HepG2 (cell line): ENCODE measurements around the gene CLCNKA. TPM values are rescaled to one million over a fixed set of nuclear protein-coding genes. Genes with fewer than 3 reads are reported as not detected.

Experiments used
- ATAC-seq: fragments of 200-7000 bp; cut with Tn5 transposase; 3 replicates; pipeline ENCODE4 v1.9.1; 2020; ENCODE audit warnings: mild to moderate bottlenecking, moderate library complexity
- BruUV-seq: library from RNA; stranded (reverse); fragments of 400-500 nt; replicated peaks from 2 replicates; lab custom pipeline; 2021; lab: Mats Ljungman, UMichigan
- CTCF ChIA-PET: fragments of 300-600 bp; formaldehyde crosslinking; extraction: SDS; loops from one replicate; lab custom pipeline; 2021; ENCODE audit warnings: low total read pairs, inconsistent platforms, low intra/inter-chr PET ratio; lab: Yijun Ruan, JAX
- POLR2A ChIA-PET: fragments of 350-600 bp; sonication (Branson Sonifier 250); formaldehyde crosslinking; loops from one replicate; lab custom pipeline; 2020; ENCODE audit warnings: antibody characterized with exemption, inconsistent platforms; lab: Yijun Ruan, JAX
- DNase-seq: peaks from one replicate; pipeline ENCODE4 v3.0.0-alpha.2; 2015; ENCODE audit warnings: low spot score
- FAIRE-seq: peaks from 3 replicates; lab custom pipeline; 2011; peaks lifted over from hg19 to GRCh38; lab: Jason Lieb, UNC
- H2AFZ ChIP-seq: one replicate; pipeline ENCODE4 v1.6.1; 2011; ENCODE audit warnings: low read length, inconsistent platforms
- H3K27ac ChIP-seq: fragments of 300-600 bp; 3 replicates; pipeline ENCODE4 v1.8.0; 2011; ENCODE audit warnings: mixed run types, mild to moderate bottlenecking, mixed read lengths, low read length, inconsistent platforms; ENCODE audit not compliant: insufficient read depth; ENCODE audit errors: extremely low read length
- H3K27me3 ChIP-seq, 2 experiments: fragments of 200-600 bp in 1 of 2; 2 replicates in 1 of 2; 3 replicates in 1 of 2; pipeline versions ENCODE4 v1.6.0 to v1.8.0; 2011; ENCODE audit warnings: low read length in 2 of 2, mild to moderate bottlenecking in 2 of 2, moderate library complexity in 2 of 2, inconsistent platforms in 1 of 2; ENCODE audit not compliant: insufficient read depth in 2 of 2, control insufficient read depth in 1 of 2
- H3K36me3 ChIP-seq, 2 experiments: fragments of 200-600 bp in 1 of 2; replicated peaks in 1 of 2; 2 replicates in 1 of 2; 3 replicates in 1 of 2; pipeline versions ENCODE4 v1.5.1 to v1.8.0; 2011; ENCODE audit warnings: low read length in 2 of 2, inconsistent platforms in 1 of 2; ENCODE audit not compliant: insufficient read depth in 2 of 2, control insufficient read depth in 1 of 2
- H3K4me1 ChIP-seq: 2 replicates; pipeline ENCODE4 v1.5.1; 2012; ENCODE audit warnings: low read length, inconsistent platforms; ENCODE audit not compliant: insufficient read depth
- H3K4me2 ChIP-seq: 2 replicates; pipeline ENCODE4 v1.6.0; 2011; ENCODE audit warnings: low read depth, low read length, inconsistent platforms
- H3K4me3 ChIP-seq, 3 experiments: fragments of 200-600 bp in 1 of 3; sonication (generic), shearing (Covaris generic) in 1 of 3; replicated peaks in 1 of 3; 2 replicates each; pipeline ENCODE4 v1.5.1; 2011 to 2016; ENCODE audit warnings: low read length in 3 of 3, inconsistent platforms in 2 of 3, low read depth in 2 of 3, mild to moderate bottlenecking in 2 of 3, control low read depth in 1 of 3, mixed read lengths in 1 of 3; ENCODE audit not compliant: insufficient read depth in 1 of 3
- H3K79me2 ChIP-seq: one replicate; pipeline ENCODE4 v1.6.1; 2011; ENCODE audit warnings: low read length, inconsistent platforms; ENCODE audit not compliant: insufficient read depth
- H3K9ac ChIP-seq: 2 replicates; pipeline ENCODE4 v1.6.0; 2011; ENCODE audit warnings: mild to moderate bottlenecking, low read depth, low read length, inconsistent platforms; ENCODE audit not compliant: insufficient read depth
- H3K9me3 ChIP-seq: 2 replicates; pipeline ENCODE4 v1.5.1; 2012; ENCODE audit warnings: mild to moderate bottlenecking, low read length
- H4K20me1 ChIP-seq: 2 replicates; pipeline ENCODE4 v1.6.0; 2011; ENCODE audit warnings: inconsistent platforms, mild to moderate bottlenecking, low read length, moderate library complexity; ENCODE audit not compliant: insufficient read depth
- BRD4 ChIP-seq: sonication (generic); formaldehyde crosslinking; IDR thresholded peaks from 2 replicates; pipeline ENCODE4 v1.4.0; 2020; ENCODE audit warnings: missing genetic modification reagents
- CCDC6 ChIP-seq: sonication (generic); formaldehyde crosslinking; IDR thresholded peaks from 2 replicates; pipeline ENCODE4 v1.8.1; 2022; ENCODE audit warnings: mild to moderate bottlenecking, missing genetic modification reagents, moderate library complexity
- ELF4 ChIP-seq: sonication (generic); formaldehyde crosslinking; IDR thresholded peaks from 2 replicates; pipeline ENCODE4 v1.5.0; 2020; ENCODE audit warnings: missing genetic modification reagents, mild to moderate bottlenecking, moderate library complexity, borderline replicate concordance
- FOXM1 ChIP-seq: sonication (generic); formaldehyde crosslinking; IDR thresholded peaks from 2 replicates; pipeline ENCODE4 v1.5.0; 2020; ENCODE audit warnings: missing genetic modification reagents
- HMGA1 ChIP-seq: sonication (generic); formaldehyde crosslinking; conservative IDR thresholded peaks from 2 replicates; pipeline ENCODE4 v1.4.0; 2020; ENCODE audit warnings: missing genetic modification reagents
- HOXA3 ChIP-seq: sonication (generic); formaldehyde crosslinking; IDR thresholded peaks from 2 replicates; pipeline ENCODE4 v1.5.0; 2020; ENCODE audit warnings: missing genetic modification reagents
- IKZF4 ChIP-seq: sonication (generic); formaldehyde crosslinking; IDR thresholded peaks from 2 replicates; pipeline ENCODE4 v1.5.1; 2020; ENCODE audit warnings: borderline replicate concordance, mild to moderate bottlenecking, low read depth, missing genetic modification reagents; ENCODE audit errors: not compliant biosample characterization
- JUND ChIP-seq: sonication (generic); formaldehyde crosslinking; IDR thresholded peaks from 2 replicates; pipeline ENCODE4 v1.8.0; 2022; ENCODE audit warnings: mild to moderate bottlenecking, missing genetic modification reagents
- KDM2A ChIP-seq: sonication (generic); formaldehyde crosslinking; IDR thresholded peaks from 2 replicates; pipeline ENCODE4 v1.4.0; 2020; ENCODE audit warnings: low read depth, missing genetic modification reagents, borderline replicate concordance
- PITX1 ChIP-seq: sonication (generic); formaldehyde crosslinking; IDR thresholded peaks from 2 replicates; pipeline ENCODE4 v1.5.1; 2020; ENCODE audit warnings: mild to moderate bottlenecking, missing genetic modification reagents
- PLRG1 ChIP-seq: fragments of 450-650 bp; conservative IDR thresholded peaks from 2 replicates; pipeline ENCODE4 v1.6.1; 2016
- POGZ ChIP-seq: sonication (generic); formaldehyde crosslinking; IDR thresholded peaks from 2 replicates; pipeline ENCODE4 v1.4.0; 2020; ENCODE audit warnings: mild to moderate bottlenecking, missing genetic modification reagents
- RBFOX2 ChIP-seq: fragments of 200-400 bp; formaldehyde crosslinking; IDR thresholded peaks from 2 replicates; pipeline ENCODE4 v1.6.1; 2017; ENCODE audit warnings: low read depth, mild to moderate bottlenecking, low read length
- REXO4 ChIP-seq: sonication (generic); formaldehyde crosslinking; IDR thresholded peaks from 2 replicates; pipeline ENCODE4 v1.8.0; 2022; ENCODE audit warnings: missing genetic modification reagents, mild to moderate bottlenecking, borderline replicate concordance
- SAFB2 ChIP-seq: sonication (generic); formaldehyde crosslinking; IDR thresholded peaks from 2 replicates; pipeline ENCODE4 v1.5.1; 2020; ENCODE audit warnings: missing genetic modification reagents, low read depth, mild to moderate bottlenecking, borderline replicate concordance
- SMAD1 ChIP-seq: sonication (generic); formaldehyde crosslinking; IDR thresholded peaks from 2 replicates; pipeline ENCODE4 v1.4.0; 2020; ENCODE audit warnings: missing genetic modification reagents, low read depth, mild to moderate bottlenecking, borderline replicate concordance
- TEAD3 ChIP-seq: optimal IDR thresholded peaks from 2 replicates; pipeline ENCODE3; 2016; ENCODE audit warnings: borderline replicate concordance
- ZFP36 ChIP-seq: fragments of 150-350 bp; IDR thresholded peaks from 2 replicates; pipeline ENCODE4 v1.6.1; 2018; ENCODE audit warnings: borderline replicate concordance, low read length, low read depth; ENCODE audit not compliant: partially characterized antibody
- ZNF160 ChIP-seq: sonication (generic); formaldehyde crosslinking; IDR thresholded peaks from 2 replicates; pipeline ENCODE4 v1.8.0; 2022; ENCODE audit warnings: mild to moderate bottlenecking, inconsistent platforms, missing genetic modification reagents
- ZNF556 ChIP-seq: sonication (generic); formaldehyde crosslinking; IDR thresholded peaks from 2 replicates; pipeline ENCODE4 v1.4.0; 2020; ENCODE audit warnings: mild to moderate bottlenecking, missing genetic modification reagents, borderline replicate concordance
- ZNF569 ChIP-seq: sonication (generic); formaldehyde crosslinking; IDR thresholded peaks from 2 replicates; pipeline ENCODE4 v1.5.0; 2020; ENCODE audit warnings: mild to moderate bottlenecking, missing genetic modification reagents, moderate library complexity, borderline replicate concordance
- ZNF572 ChIP-seq: sonication (generic); formaldehyde crosslinking; IDR thresholded peaks from 2 replicates; pipeline ENCODE4 v1.5.1; 2020; ENCODE audit warnings: mild to moderate bottlenecking, missing genetic modification reagents
- ZNF674 ChIP-seq: sonication (generic); formaldehyde crosslinking; IDR thresholded peaks from 2 replicates; pipeline ENCODE4 v1.5.0; 2020; ENCODE audit warnings: low read depth, mild to moderate bottlenecking, missing genetic modification reagents
- ZNF747 ChIP-seq: sonication (generic); formaldehyde crosslinking; IDR thresholded peaks from 2 replicates; pipeline ENCODE4 v1.8.1; 2023; ENCODE audit warnings: missing genetic modification reagents, mild to moderate bottlenecking, borderline replicate concordance
- ZNF766 ChIP-seq: sonication (generic); formaldehyde crosslinking; IDR thresholded peaks from 2 replicates; pipeline ENCODE4 v1.5.0; 2020; ENCODE audit warnings: missing genetic modification reagents, borderline replicate concordance
- ZNF768 ChIP-seq: sonication (generic); formaldehyde crosslinking; IDR thresholded peaks from 2 replicates; pipeline ENCODE4 v1.4.0; 2020; ENCODE audit warnings: missing genetic modification reagents
- ZNF777 ChIP-seq: sonication (generic); formaldehyde crosslinking; IDR thresholded peaks from 2 replicates; pipeline ENCODE4 v1.4.0; 2020; ENCODE audit warnings: missing genetic modification reagents
- WGBS: methylation state at CpG from one replicate; pipeline ENCODE4 v1.1.6; 2017; ENCODE audit warnings: low lambda C conversion rate; 5-methylcytosine and 5-hydroxymethylcytosine counted together
- in situ Hi-C: cut with HindIII; loops from 2 replicates; pipeline ENCODE4 v1.10.0; 2017; ENCODE audit warnings: low pct_unique_long_range_greater_than_20kb; ENCODE audit not compliant: extremely low pct_ligation_motif_present
- intact Hi-C: fragments of 100-400 bp; cut with micrococcal nuclease; formaldehyde crosslinking; loops from one replicate; pipeline ENCODE4 v1.10.0; 2022; ENCODE audit not compliant: unreplicated experiment
- polyA plus RNA-seq, 8 experiments: library from polyadenylated mRNA; depleted of rRNA in 3 of 8; stranded (reverse) in 7 of 8; unstranded in 1 of 8; fragments of >200 nt; fragmentation: Illumina TruSeq in 4 of 8; extraction: Trizol in 4 of 8; gene quantifications; 2 replicates each; pipeline versions ENCODE4 v1.2.1 to v1.2.3, GENCODE V29; 2011 to 2016; ENCODE audit warnings: low read depth in 4 of 8, missing spikeins in 1 of 8, mixed read lengths in 1 of 8; ENCODE audit not compliant: insufficient read depth in 1 of 8
- total RNA-seq, 5 experiments: library from RNA; depleted of rRNA; stranded (reverse); fragments of >200 nt; fragmentation: Illumina TruSeq; extraction: Trizol; gene quantifications; 2 replicates each; pipeline ENCODE4 v1.2.3, GENCODE V29; 2016; ENCODE audit warnings: low read depth in 1 of 5

The CLCNKA gene
- total and polyA plus RNA-seq, 2 of the 13 experiments (the other 11 are each of a cell fraction or from before 2014, with no cell fraction given), result 0.03 TPM; not detected in 1

DNA sequence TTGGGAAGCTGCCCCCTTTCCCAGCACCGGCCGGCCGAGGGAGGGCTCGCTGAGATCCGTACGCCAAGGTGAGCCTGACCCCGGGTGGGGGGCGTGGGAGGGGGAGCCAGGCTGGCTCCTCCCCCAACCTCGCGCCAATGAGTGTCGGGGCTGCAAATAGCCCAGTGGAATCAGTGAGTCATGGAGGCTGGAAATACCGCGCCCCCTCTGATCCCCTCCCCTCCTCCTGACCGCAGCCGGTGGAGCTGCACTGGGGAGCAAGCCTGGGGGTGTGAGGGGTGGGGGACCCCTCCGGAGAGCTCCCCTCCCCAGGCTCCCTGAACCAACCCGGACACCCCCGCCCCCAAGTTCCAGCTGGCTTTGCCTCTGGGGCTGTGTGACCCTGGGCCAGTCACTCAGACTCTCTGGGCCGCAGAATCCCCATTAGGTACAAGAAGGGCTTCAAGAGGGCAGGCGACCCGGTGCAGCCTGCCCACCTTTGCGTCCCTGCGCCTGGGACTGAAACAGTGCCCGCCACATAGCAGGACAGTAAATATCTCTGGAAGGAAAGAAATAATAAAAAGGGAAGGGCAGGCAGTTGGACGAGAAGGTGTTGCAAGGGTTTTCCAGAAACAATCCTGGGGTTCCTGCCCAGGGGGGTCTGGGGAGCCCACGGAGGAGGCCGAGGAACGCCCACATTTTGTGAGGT, 8.5 kb upstream of the CLCNKA start:
- Histone ChIP-seq H2AFZ (no peak overlapping the region), H3K4me3 (peak overlapping the region; percentile 56 to 63 (median 60)), H3K4me2 (peak overlapping the region; percentile 71), H3K4me1 (peaks cover 67% of the 10 kb centered on the region), H3K79me2 (no peaks in the 10 kb centered on the region), H3K27me3 (peaks cover 5 to 50% of the 10 kb centered on the region in 2 experiments; a peak in 3 of 5 replicates), H3K27ac (peak overlapping the region; percentile 7), H3K36me3 (no peaks in the 10 kb centered on the region), H4K20me1 (peaks cover 13% of the 10 kb centered on the region; the same call in 1 of the 2 replicates), H3K9me3 (no peaks in the 10 kb centered on the region), H3K9ac (peak overlapping the region; percentile 53)
- no TSS peak for BruUV-seq
- in situ Hi-C loops, result loop anchor here (5.0 kb wide), 1 partner anchor 34 kb away; no protein-coding TSS in a partner anchor
- intact Hi-C loops, result no loop called here
- peak; percentile 60 for DNase-seq
- POLR2A ChIA-PET, result interaction anchor here (1.0 kb wide), 1 partner anchor 213 kb away, joined by 3 read pairs; no protein-coding TSS in a partner anchor
- CTCF ChIA-PET, result no interaction called here
- ATAC-seq, result peak; percentile 30
- no peak for FAIRE-seq
- WGBS, result 14% methylated on average over 10 of the region's 28 CpGs
- TF ChIP-seq SMAD1 (CRISPR knock-in tag) (no peak), ZNF160 (CRISPR knock-in tag) (no peak), JUND (CRISPR knock-in tag) (0 out of 2 replicates have a peak, but pooled peaks have one; percentile 57), RBFOX2 (peak; percentile 51; the same call in 1 of the 2 replicates), PLRG1 (no peak), HMGA1 (CRISPR knock-in tag) (no peak), HOXA3 (0 out of 2 replicates have a peak, but pooled peaks have one; percentile 9), BRD4 (no peak), ELF4 (CRISPR knock-in tag) (0 out of 2 replicates have a peak, but pooled peaks have one; percentile 35), POGZ (CRISPR knock-in tag) (0 out of 2 replicates have a peak, but pooled peaks have one; percentile 5), ZNF766 (CRISPR knock-in tag) (no peak), PITX1 (CRISPR knock-in tag) (no peak), ZNF768 (peak; percentile 98), SAFB2 (no peak), ZNF747 (CRISPR knock-in tag) (peak; percentile 33; the same call in 1 of the 2 replicates), KDM2A (CRISPR knock-in tag) (peak; percentile 5; the same call in 1 of the 2 replicates), TEAD3 (peak; percentile 40), ZNF777 (CRISPR knock-in tag) (0 out of 2 replicates have a peak, but pooled peaks have one; percentile 1), ZNF572 (no peak), ZNF674 (CRISPR knock-in tag) (no peak), FOXM1 (CRISPR knock-in tag) (no peak), CCDC6 (CRISPR knock-in tag) (no peak), IKZF4 (CRISPR knock-in tag) (no peak), ZNF569 (CRISPR knock-in tag) (no peak), ZNF556 (CRISPR knock-in tag) (no peak), REXO4 (CRISPR knock-in tag) (no peak), ZFP36 (peak; percentile 59)
